DND-41 (cell line): Measurements from ENCODE around the gene ATP13A1.

Experiments
- ATAC-seq: fragments of 200-7000 bp; cut with Tn5 transposase; 3 replicates; pipeline ENCODE4 v1.9.1; 2021; ENCODE audit warnings: low read depth; ENCODE audit not compliant: insufficient read depth
- DNase-seq: peaks from one replicate; pipeline ENCODE4 v3.0.0-alpha.2; 2020
- H2AFZ ChIP-seq: 2 replicates; pipeline ENCODE4 v1.6.0; 2012; ENCODE audit warnings: low read depth, low read length
- H3K27ac ChIP-seq: 2 replicates; pipeline ENCODE4 v1.5.1; 2012; ENCODE audit warnings: low read length, inconsistent platforms
- H3K27me3 ChIP-seq: fragments of 200-600 bp; sonication (generic); 2 replicates; pipeline ENCODE4 v1.6.0; 2012; ENCODE audit warnings: low read length, mild to moderate bottlenecking, inconsistent platforms; ENCODE audit not compliant: insufficient read depth, poor library complexity
- H3K36me3 ChIP-seq: 2 replicates; pipeline ENCODE4 v1.5.1; 2012; ENCODE audit warnings: low read length, inconsistent platforms; ENCODE audit not compliant: insufficient read depth
- H3K4me1 ChIP-seq: 2 replicates; pipeline ENCODE4 v1.5.1; 2012; ENCODE audit warnings: mild to moderate bottlenecking, low read length; ENCODE audit not compliant: insufficient read depth
- H3K4me2 ChIP-seq: 2 replicates; pipeline ENCODE4 v1.6.0; 2012; ENCODE audit warnings: mild to moderate bottlenecking, moderate library complexity, low read length, inconsistent platforms; ENCODE audit not compliant: insufficient read depth
- H3K4me3 ChIP-seq, 2 experiments: fragments of 200-600 bp in 1 of 2; shearing (Covaris generic) in 1 of 2; 2 replicates each; pipeline ENCODE4 v1.5.1; 2012 to 2016; ENCODE audit warnings: inconsistent platforms in 2 of 2, low read length in 2 of 2, mild to moderate bottlenecking in 2 of 2, low read depth in 1 of 2, moderate library complexity in 1 of 2
- H3K79me2 ChIP-seq: 2 replicates; pipeline ENCODE4 v1.6.0; 2012; ENCODE audit warnings: low read length, inconsistent platforms; ENCODE audit not compliant: insufficient read depth
- H3K9ac ChIP-seq: 2 replicates; pipeline ENCODE4 v1.6.0; 2012; ENCODE audit warnings: low read depth, mild to moderate bottlenecking, inconsistent platforms, low read length, moderate library complexity
- H3K9me3 ChIP-seq: 2 replicates; pipeline ENCODE4 v1.5.1; 2012; ENCODE audit warnings: low read length, moderate library complexity, mild to moderate bottlenecking, inconsistent platforms; ENCODE audit not compliant: insufficient read depth, severe bottlenecking
- H4K20me1 ChIP-seq: 2 replicates; pipeline ENCODE4 v1.6.0; 2012; ENCODE audit warnings: low read length; ENCODE audit not compliant: insufficient read depth
- EZH2 ChIP-seq: IDR thresholded peaks from 3 replicates; pipeline ENCODE4 v1.6.1; 2012; ENCODE audit warnings: borderline replicate concordance, low read depth, mild to moderate bottlenecking, moderate library complexity, low read length, inconsistent platforms; ENCODE audit not compliant: severe bottlenecking
- TF ChIP-seq, protein P1 (sequence below): IDR thresholded peaks from 2 replicates; pipeline ENCODE4 v1.5.1; 2012; ENCODE audit warnings: borderline replicate concordance, low read length, moderate library complexity, mild to moderate bottlenecking; ENCODE audit not compliant: poor library complexity, severe bottlenecking; ENCODE audit errors: extremely low read depth

The ATP13A1 gene

DNA sequence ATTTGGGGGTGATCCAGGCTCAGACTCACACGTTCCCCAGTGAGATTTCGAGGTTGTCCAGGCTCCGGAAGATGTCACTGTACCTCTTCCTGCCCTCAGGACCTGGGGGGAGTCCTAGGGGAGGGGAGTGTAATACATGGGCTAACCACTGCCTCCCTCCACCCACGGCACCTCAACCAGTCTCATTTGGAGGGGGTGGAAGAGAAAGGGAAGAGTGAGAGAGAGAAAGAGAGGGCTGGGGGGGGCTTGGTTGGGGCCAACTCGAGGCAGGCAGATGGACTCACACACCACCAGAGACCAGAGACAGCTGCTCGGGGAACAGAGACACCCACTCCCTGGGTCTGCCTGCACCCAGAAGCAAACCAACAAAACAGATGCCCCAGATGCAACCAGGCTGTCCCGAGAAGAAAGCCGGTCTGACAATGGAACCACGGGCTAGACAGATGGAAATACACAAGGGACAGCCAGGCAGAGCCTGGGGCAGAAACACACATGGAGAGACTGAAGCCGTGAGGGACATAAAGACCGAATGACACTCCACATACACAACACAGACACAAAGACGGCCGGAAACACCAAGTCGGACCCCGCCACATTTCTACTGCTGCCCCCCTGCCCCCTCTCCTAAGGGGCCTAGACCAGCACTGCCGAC, 20.8 kb downstream of the ATP13A1 start:
- no peak for TF ChIP-seq EZH2
- TF ChIP-seq, protein P1, sequence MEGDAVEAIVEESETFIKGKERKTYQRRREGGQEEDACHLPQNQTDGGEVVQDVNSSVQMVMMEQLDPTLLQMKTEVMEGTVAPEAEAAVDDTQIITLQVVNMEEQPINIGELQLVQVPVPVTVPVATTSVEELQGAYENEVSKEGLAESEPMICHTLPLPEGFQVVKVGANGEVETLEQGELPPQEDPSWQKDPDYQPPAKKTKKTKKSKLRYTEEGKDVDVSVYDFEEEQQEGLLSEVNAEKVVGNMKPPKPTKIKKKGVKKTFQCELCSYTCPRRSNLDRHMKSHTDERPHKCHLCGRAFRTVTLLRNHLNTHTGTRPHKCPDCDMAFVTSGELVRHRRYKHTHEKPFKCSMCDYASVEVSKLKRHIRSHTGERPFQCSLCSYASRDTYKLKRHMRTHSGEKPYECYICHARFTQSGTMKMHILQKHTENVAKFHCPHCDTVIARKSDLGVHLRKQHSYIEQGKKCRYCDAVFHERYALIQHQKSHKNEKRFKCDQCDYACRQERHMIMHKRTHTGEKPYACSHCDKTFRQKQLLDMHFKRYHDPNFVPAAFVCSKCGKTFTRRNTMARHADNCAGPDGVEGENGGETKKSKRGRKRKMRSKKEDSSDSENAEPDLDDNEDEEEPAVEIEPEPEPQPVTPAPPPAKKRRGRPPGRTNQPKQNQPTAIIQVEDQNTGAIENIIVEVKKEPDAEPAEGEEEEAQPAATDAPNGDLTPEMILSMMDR: no peak
- Histone ChIP-seq H3K4me1 (peaks cover 22% of the 10 kb centered on the region), H2AFZ (peak overlapping the region; percentile 86), H3K27ac (peak overlapping the region; percentile 95), H3K4me2 (peak overlapping the region; percentile 98), H3K9ac (peak overlapping the region; percentile 95), H3K4me3 (peak overlapping the region; percentile 93 to 98; a peak in 3 of 4 replicates), H3K9me3 (no peaks in the 10 kb centered on the region), H3K36me3 (peaks cover 52% of the 10 kb centered on the region), H4K20me1 (peaks cover 10% of the 10 kb centered on the region; the same call in 1 of the 2 replicates), H3K27me3 (no peaks in the 10 kb centered on the region), H3K79me2 (peaks cover 18% of the 10 kb centered on the region)
- ATAC-seq: peak; percentile 23
- peak; percentile 48 for DNase-seq

DNA sequence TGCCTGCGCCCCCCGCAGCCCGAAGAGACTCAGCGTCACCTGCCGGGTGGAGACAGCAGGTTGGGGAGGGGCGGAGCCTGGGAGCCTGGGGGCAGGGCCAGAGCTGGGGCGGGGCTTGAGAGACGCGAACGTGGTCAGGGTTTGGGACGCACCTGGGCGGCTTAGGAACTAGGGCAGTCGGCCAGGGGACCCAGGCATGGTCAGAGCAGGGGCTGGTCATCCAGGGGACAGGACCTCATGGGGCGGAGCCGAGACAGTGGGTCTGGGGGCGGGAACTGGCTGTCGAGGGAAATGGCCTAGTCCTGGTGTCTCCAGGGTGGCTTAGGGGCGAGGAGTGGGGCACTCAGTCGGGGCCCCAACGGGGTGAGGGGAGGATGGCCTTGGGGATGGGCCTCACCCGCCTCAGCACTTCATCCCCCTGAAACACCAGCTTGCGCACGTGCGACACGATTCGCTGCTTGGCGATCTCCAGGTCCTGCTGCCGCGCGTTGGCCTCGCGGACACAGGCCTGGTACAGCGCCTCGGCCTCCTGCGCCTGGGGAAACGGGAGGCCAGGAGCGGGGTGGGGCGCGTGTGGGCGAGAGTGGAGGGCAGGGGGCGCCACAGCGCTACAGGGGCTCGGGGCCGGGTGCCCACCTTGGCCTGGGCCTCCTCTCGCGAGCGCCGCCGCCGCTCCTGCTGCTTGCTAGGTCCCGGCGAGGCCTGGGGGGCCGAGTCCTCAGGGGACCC, 25.8 kb downstream of the ATP13A1 start:
- no peaks in the 10 kb centered on the region for H3K9me3 ChIP-seq
- H3K4me1 ChIP-seq: peaks cover 11% of the 10 kb centered on the region
- H3K9ac ChIP-seq: no peak overlapping the region
- DNase-seq (no peak), ATAC-seq (no peak)
- H3K4me3 ChIP-seq: no peak overlapping the region
- H3K27ac ChIP-seq: no peak overlapping the region
- no peak for TF ChIP-seq EZH2
- TF ChIP-seq, protein P1: peak; percentile 22
- H3K4me2 ChIP-seq: no peak overlapping the region
- no peaks in the 10 kb centered on the region for H4K20me1 ChIP-seq
- no peaks in the 10 kb centered on the region for H3K27me3 ChIP-seq
- H3K36me3 ChIP-seq: peaks cover 62% of the 10 kb centered on the region
- no peak overlapping the region for H2AFZ ChIP-seq
- peaks cover 8% of the 10 kb centered on the region for H3K79me2 ChIP-seq

DNA sequence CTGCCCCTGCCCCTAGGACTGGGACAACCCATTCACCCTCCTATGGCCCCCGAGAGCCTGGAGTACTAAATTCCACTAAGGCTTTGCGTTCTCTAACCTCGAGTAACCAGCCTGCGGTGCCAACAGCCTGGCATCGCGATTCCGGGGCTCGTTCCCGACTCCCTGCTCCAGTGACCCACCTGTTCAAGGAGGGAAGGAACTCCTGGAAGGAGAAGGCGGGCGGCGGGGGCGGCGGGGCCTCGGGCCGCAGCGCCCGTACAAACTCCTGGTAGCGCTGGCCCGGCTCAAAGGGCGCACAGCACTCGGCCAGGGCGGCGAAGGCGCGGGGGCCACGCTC, 26.3 kb downstream of the ATP13A1 start:
- no peak overlapping the region for H2AFZ ChIP-seq
- H3K4me3 ChIP-seq: no peak overlapping the region
- ATAC-seq (no peak), DNase-seq (no peak)
- peaks cover 66% of the 10 kb centered on the region for H3K36me3 ChIP-seq
- no peak overlapping the region for H3K9ac ChIP-seq
- H4K20me1 ChIP-seq: no peaks in the 10 kb centered on the region
- no peak for TF ChIP-seq EZH2
- TF ChIP-seq, protein P1: no peak
- H3K27me3 ChIP-seq: no peaks in the 10 kb centered on the region
- H3K4me1 ChIP-seq: peaks cover 6% of the 10 kb centered on the region
- H3K9me3 ChIP-seq: no peaks in the 10 kb centered on the region
- H3K27ac ChIP-seq: no peak overlapping the region
- peaks cover 3% of the 10 kb centered on the region for H3K79me2 ChIP-seq
- H3K4me2 ChIP-seq: no peak overlapping the region
